DND-41 (cell line): ENCODE results near the gene TEX2.

Source experiments
- ATAC-seq: fragments of 200-7000 bp; cut with Tn5 transposase; 3 replicates; pipeline ENCODE4 v1.9.1; 2021; ENCODE audit warnings: low read depth; ENCODE audit not compliant: insufficient read depth
- DNase-seq: peaks from one replicate; pipeline ENCODE4 v3.0.0-alpha.2; 2020
- H2AFZ ChIP-seq: 2 replicates; pipeline ENCODE4 v1.6.0; 2012; ENCODE audit warnings: low read depth, low read length
- H3K27ac ChIP-seq: 2 replicates; pipeline ENCODE4 v1.5.1; 2012; ENCODE audit warnings: low read length, inconsistent platforms
- H3K27me3 ChIP-seq: fragments of 200-600 bp; sonication (generic); 2 replicates; pipeline ENCODE4 v1.6.0; 2012; ENCODE audit warnings: low read length, mild to moderate bottlenecking, inconsistent platforms; ENCODE audit not compliant: insufficient read depth, poor library complexity
- H3K36me3 ChIP-seq: 2 replicates; pipeline ENCODE4 v1.5.1; 2012; ENCODE audit warnings: low read length, inconsistent platforms; ENCODE audit not compliant: insufficient read depth
- H3K4me1 ChIP-seq: 2 replicates; pipeline ENCODE4 v1.5.1; 2012; ENCODE audit warnings: mild to moderate bottlenecking, low read length; ENCODE audit not compliant: insufficient read depth
- H3K4me2 ChIP-seq: 2 replicates; pipeline ENCODE4 v1.6.0; 2012; ENCODE audit warnings: mild to moderate bottlenecking, moderate library complexity, low read length, inconsistent platforms; ENCODE audit not compliant: insufficient read depth
- H3K4me3 ChIP-seq, 2 experiments: fragments of 200-600 bp in 1 of 2; shearing (Covaris generic) in 1 of 2; 2 replicates each; pipeline ENCODE4 v1.5.1; 2012 to 2016; ENCODE audit warnings: inconsistent platforms in 2 of 2, low read length in 2 of 2, mild to moderate bottlenecking in 2 of 2, low read depth in 1 of 2, moderate library complexity in 1 of 2
- H3K79me2 ChIP-seq: 2 replicates; pipeline ENCODE4 v1.6.0; 2012; ENCODE audit warnings: low read length, inconsistent platforms; ENCODE audit not compliant: insufficient read depth
- H3K9ac ChIP-seq: 2 replicates; pipeline ENCODE4 v1.6.0; 2012; ENCODE audit warnings: low read depth, mild to moderate bottlenecking, inconsistent platforms, low read length, moderate library complexity
- H3K9me3 ChIP-seq: 2 replicates; pipeline ENCODE4 v1.5.1; 2012; ENCODE audit warnings: low read length, moderate library complexity, mild to moderate bottlenecking, inconsistent platforms; ENCODE audit not compliant: insufficient read depth, severe bottlenecking
- H4K20me1 ChIP-seq: 2 replicates; pipeline ENCODE4 v1.6.0; 2012; ENCODE audit warnings: low read length; ENCODE audit not compliant: insufficient read depth
- EZH2 ChIP-seq: IDR thresholded peaks from 3 replicates; pipeline ENCODE4 v1.6.1; 2012; ENCODE audit warnings: borderline replicate concordance, low read depth, mild to moderate bottlenecking, moderate library complexity, low read length, inconsistent platforms; ENCODE audit not compliant: severe bottlenecking
- TF ChIP-seq, protein P1 (sequence below): IDR thresholded peaks from 2 replicates; pipeline ENCODE4 v1.5.1; 2012; ENCODE audit warnings: borderline replicate concordance, low read length, moderate library complexity, mild to moderate bottlenecking; ENCODE audit not compliant: poor library complexity, severe bottlenecking; ENCODE audit errors: extremely low read depth

Gene TEX2

DNA sequence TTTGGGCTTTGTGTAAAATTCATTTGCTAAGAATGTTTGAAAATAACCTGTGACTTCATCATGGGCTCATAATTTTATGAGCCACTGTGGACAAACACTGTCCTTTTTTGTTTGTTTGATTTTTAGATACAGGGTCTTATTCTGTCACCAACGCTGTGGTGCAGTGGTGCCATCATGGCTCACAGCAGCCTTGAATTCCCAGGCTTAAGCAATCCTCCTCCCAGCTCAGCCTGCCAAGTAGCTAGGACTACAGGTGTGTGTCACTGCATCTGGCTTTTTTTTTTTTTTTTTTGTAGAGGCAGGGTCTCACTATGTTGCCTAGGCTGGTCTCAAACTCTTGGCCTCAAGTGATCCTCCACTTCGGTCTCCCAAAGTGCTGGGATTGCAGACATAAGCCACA, 8.3 kb downstream of the TEX2 start:
- Histone ChIP-seq H3K79me2 (peaks cover 44% of the 10 kb centered on the region), H3K36me3 (no peaks in the 10 kb centered on the region), H3K4me1 (no peaks in the 10 kb centered on the region), H3K4me3 (no peak overlapping the region), H3K9ac (no peak overlapping the region), H2AFZ (no peak overlapping the region), H3K4me2 (no peak overlapping the region), H4K20me1 (peaks cover 22% of the 10 kb centered on the region), H3K27ac (no peak overlapping the region), H3K27me3 (no peaks in the 10 kb centered on the region), H3K9me3 (no peaks in the 10 kb centered on the region)
- no peak for ATAC-seq
- DNase-seq: no peak
- no peak for TF ChIP-seq EZH2
- TF ChIP-seq, protein P1, sequence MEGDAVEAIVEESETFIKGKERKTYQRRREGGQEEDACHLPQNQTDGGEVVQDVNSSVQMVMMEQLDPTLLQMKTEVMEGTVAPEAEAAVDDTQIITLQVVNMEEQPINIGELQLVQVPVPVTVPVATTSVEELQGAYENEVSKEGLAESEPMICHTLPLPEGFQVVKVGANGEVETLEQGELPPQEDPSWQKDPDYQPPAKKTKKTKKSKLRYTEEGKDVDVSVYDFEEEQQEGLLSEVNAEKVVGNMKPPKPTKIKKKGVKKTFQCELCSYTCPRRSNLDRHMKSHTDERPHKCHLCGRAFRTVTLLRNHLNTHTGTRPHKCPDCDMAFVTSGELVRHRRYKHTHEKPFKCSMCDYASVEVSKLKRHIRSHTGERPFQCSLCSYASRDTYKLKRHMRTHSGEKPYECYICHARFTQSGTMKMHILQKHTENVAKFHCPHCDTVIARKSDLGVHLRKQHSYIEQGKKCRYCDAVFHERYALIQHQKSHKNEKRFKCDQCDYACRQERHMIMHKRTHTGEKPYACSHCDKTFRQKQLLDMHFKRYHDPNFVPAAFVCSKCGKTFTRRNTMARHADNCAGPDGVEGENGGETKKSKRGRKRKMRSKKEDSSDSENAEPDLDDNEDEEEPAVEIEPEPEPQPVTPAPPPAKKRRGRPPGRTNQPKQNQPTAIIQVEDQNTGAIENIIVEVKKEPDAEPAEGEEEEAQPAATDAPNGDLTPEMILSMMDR: no peak

DNA sequence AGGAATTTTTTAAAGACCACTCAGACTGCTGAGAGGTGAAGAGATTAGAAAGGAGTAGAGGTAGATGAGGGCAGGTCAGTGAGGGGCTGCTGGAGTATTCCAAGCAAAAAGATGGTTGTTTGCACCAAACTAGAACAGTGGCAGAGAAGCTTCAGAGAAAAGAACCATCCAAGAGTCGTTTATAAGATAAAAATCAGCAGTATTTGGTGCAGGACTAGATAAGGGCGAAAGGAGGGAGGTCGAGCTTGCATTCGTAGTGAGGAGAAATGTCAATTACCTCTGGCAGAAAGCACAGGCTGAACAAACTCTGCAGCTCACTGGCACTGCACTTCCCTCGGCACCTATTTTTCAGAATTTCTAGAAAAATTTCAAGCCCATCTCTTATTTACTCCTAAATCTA, 9.6 kb downstream of the TEX2 start:
- Histone ChIP-seq H3K27me3 (no peaks in the 10 kb centered on the region), H3K9ac (no peak overlapping the region), H3K9me3 (no peaks in the 10 kb centered on the region), H3K4me3 (no peak overlapping the region), H4K20me1 (peaks cover 22% of the 10 kb centered on the region), H3K4me1 (no peaks in the 10 kb centered on the region), H3K27ac (no peak overlapping the region), H3K4me2 (no peak overlapping the region), H3K79me2 (peaks cover 36% of the 10 kb centered on the region), H3K36me3 (no peaks in the 10 kb centered on the region), H2AFZ (no peak overlapping the region)
- DNase-seq: no peak
- TF ChIP-seq, protein P1: no peak
- TF ChIP-seq EZH2: no peak
- ATAC-seq: no peak

DNA sequence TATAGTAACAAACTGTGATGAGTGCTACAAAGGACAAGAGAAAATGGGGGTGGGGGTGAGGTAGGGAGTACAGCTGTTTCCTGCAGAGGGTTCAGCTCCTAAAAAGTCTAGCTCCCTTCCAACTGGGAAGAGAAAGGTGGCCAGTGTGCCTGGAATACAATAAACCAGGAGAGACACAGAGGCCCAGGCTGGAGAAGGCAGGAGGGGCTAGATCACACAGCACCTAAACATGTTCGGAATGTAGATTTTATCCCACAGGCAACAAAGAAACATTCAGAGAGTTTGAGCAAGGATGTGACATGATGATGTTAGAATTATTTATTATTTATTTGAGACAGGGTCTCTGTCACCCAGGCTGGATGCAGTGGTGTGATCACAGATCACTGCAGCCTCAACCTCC, 10.2 kb downstream of the TEX2 start:
- Histone ChIP-seq H3K9ac (no peak overlapping the region), H3K9me3 (no peaks in the 10 kb centered on the region), H3K27ac (no peak overlapping the region), H3K79me2 (peaks cover 37% of the 10 kb centered on the region), H3K4me3 (no peak overlapping the region), H2AFZ (no peak overlapping the region), H3K27me3 (no peaks in the 10 kb centered on the region), H4K20me1 (peaks cover 22% of the 10 kb centered on the region), H3K36me3 (no peaks in the 10 kb centered on the region), H3K4me1 (no peaks in the 10 kb centered on the region), H3K4me2 (no peak overlapping the region)
- no peak for ATAC-seq
- TF ChIP-seq, protein P1: no peak
- no peak for TF ChIP-seq EZH2
- no peak for DNase-seq
